HG03558 (cell line): ENCODE data around the gene HPGD.
A peak's percentile ranks its signal among the peaks of the same experiment; 100 is the strongest.

Experiments
- ATAC-seq: cut with Tn5 transposase; IDR thresholded peaks from one replicate; pipeline ENCODE4 v1.9.1; 2021; ENCODE audit warnings: moderate number of reproducible peaks; ENCODE audit not compliant: unreplicated experiment; ENCODE audit errors: extremely low read depth

Gene HPGD

DNA sequence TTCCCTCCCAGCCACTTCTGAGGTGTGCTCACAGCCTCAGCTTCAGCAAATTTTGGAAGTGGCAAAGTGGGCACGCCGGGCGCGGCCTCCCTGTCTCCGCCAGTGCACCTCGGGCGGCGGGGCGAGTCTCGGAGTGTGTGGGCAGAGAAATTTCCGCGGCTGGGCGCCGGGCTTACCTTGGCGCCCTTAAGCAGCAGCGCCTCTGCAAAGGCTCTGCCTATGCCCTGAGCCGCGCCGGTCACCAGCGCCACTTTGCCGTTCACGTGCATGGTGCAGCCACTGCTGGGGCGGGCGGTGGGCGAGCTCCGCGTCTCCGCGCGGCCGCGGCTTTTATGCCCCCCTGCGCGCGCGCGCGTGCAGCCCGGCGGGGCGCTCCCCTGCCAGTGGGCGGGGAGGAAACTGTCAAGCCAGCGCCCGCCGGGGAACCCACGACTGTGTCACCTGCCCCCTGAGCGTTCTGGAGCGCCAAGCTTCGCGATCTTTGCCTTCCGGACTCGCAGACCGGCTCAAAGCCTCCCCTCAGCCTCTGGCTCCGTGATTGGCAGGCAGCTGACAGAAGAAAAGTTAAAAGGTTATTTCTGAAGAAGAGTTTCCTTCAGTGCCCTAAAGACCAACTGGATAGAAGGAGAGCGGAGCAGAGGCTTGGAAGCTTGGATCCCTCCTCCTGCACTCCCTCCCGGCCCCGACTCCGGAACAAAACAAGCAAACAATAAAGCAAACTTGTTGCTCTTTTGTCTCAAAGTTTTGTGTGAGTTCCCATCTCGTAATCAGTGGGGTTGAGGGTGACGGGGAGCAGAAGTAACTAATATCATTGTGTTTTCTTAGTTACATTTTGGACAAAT is at the start of gene HPGD:
Gene HPGD, minus strand, starts transcription at position 306 of the 842 bp plus-strand sequence. Its CDS starts 37 bp downstream, at position 269.
- ATAC-seq, result peak; percentile 46

DNA sequence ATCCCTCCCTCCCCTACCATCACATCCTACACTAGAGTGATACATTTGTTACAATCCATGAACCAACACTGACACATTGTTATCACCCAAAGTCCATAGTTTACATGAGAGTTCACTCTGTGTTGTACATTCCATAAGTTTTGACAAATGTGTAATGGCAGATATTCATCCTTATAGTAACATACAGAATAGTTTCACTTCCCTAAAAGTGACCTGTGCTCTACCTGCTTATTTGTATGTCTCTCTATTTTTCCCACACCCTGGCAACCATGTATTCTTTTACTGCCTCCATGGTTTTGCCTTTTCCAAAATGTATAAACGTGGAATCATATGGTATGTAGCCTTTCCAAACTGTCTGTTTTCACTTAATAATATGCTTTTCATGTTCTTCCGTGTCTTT is 42.2 kb upstream of the HPGD start:
- no peak for ATAC-seq

DNA sequence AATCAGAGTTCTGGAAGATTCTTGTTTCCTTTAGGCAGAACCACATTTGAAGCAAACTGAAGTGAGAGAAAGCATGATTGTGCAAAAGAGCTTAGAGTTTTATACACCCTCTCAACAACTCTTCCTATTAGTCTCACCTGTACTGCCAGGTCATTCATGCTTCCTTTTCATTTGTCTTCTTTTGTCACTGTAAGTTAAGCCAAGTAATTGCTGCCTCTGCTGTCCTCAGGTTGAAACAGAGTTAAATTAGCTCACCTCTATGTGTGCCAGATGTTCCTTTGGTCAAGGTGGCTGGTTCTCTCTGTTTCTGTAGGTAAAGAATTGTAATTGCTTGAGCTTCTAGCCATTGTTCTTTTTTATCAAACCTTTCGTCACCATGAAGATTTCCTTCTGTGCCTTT is 41.1 kb upstream of the HPGD start:
- no peak for ATAC-seq

DNA sequence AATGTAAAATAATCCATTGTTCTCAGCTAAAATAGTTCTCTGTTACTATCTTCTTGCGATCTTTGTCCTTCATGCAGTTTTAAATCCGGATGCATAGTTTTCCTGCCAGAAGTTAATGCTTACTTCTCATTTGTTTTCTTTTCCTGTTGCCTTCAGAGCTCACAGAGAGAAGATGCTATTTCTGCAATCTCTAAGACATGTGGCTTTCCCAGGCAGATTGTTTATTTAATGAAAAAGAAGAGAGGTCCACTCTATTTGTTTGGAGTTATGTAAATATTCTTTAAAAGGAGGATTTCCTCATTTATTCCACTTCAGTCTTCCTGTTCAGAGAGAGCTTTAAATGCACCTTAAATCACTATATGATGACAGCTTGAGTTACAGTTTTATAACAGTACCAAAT is 39.3 kb upstream of the HPGD start:
- no peak for ATAC-seq

DNA sequence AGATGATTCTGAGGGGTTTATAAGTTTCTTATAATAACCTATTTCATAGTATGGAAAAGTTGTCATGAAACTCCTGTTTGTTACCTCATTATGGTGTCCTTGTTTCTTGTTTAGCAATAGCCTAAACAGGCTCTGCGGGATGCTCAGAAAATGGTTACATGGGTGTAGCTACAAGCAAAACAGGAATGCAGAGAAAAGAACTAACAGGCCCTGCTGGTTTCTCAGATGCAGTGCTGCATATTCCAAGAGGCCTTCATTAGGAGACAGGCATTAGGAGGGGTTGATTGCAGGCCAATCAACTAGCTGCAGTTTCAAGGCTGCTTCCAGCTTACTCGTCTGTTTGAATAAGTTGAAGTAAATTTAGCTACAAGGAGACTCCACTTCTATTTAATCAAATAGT is 37.6 kb upstream of the HPGD start:
- no peak for ATAC-seq

DNA sequence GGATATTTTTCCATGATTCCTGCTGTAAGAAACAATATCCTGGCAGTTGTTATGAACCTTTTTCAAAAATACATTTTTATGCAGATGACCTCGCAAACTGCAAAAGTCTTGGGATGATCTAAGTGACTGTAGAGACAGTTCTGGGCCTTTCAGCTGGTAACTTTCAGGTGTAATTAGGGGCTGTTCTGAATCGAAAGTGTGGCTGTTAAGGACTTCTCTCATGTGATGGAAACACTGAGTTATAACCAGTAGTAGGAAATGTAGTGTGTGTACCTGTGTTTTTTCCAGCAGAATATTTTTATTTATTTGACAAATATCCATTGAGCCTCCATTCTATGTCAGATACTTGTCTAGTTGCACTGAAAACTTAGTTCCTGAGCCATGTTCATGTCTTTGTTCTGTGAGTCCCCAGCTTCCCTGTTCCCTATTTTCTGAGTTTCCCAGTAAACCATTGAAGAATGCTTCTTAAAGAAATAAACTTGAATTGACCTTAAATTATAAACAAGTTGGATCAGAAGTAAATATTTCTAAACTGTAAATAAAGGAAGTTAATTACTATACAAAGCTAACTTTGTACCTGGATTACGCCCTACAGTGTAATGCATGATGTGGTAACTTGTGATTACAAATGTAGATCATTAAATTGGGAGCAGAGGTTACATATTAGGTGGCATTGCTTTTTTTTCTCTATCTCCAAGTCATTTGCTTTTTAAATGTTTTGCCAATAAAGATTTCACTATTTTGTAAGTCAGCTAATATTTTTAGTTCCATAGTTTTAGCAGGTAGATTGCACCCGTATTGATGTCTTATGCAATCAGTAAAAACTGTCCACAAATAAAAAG is 33.7 kb upstream of the HPGD start:
- no peak for ATAC-seq

DNA sequence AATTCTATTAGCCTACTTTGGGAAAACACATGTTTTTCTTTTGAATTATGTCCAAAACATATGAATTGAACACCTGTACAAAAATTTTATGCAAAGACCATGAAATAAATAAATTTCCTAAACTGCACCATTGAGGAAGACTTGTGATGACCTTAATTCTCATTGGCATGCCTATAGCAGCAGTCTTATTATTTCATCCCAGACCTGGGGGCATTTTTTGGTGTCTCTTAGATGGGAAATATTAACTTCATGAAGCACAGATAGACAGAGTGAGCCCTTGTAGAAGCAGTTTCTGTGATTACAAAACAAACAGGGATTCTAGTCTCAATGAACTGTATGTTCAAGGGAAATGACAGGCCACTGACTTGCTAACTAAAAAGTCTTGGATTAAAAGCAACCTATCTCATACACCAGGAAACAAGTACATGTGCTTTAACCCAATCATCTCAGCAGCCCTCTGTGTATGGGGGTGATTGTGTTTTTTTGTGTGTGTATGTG is 32.0 kb upstream of the HPGD start:
- no peak for ATAC-seq

DNA sequence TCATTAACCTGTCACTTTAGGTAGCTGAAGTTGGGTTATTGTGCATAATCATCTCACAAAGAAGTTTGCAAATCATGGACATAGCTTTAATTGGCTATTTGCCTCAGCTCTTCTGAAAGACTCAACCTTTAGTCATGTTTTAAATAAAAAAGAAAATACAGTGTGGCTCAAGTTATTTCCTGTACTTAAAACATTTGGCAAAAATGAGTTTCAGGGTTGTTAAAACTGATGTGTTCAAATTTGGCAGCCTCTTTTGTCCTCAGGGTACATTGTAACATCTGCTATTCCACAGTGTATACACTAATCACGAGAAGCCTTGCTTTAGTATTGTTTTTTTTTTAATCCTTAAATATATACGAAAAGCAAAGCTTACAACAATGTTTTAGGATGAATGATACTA is 31.5 kb upstream of the HPGD start:
- no peak for ATAC-seq

DNA sequence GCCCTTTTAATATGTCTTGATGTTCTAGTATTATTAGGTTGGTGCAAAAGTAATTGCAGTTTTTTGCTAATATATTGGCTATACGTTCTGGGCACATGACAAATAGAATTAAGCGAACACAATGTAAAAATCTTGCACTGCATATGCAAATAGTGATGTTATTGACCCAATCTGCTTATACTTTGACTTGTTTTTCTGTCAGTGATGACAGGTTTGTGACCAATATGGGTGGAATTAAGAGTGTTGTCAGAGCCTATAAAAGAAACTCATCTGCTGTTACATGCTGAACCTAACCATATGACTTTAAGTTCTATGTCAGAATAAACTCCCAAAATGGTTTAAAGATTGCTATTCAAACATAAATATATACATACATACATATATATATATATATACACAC is 30.7 kb upstream of the HPGD start:
- no peak for ATAC-seq

DNA sequence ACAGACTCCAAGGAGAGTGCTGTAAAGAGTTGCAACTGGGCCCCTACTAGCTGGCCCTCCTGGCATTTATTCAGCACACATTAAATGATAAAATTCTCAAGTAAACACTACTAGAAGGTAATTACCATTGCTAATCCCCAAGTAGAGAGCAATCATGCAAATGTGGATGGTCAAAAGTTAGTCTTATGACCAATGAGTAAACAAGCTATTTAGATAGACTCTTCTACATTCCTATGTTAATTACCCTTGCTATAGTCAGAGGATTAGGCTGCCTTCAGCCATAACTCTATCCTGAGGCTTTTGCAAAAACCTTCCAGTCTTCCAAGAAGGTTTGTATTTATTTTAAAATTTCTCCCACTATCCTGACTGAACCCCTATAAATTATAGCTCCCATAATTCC is 28.3 kb upstream of the HPGD start:
- ATAC-seq, result no peak

DNA sequence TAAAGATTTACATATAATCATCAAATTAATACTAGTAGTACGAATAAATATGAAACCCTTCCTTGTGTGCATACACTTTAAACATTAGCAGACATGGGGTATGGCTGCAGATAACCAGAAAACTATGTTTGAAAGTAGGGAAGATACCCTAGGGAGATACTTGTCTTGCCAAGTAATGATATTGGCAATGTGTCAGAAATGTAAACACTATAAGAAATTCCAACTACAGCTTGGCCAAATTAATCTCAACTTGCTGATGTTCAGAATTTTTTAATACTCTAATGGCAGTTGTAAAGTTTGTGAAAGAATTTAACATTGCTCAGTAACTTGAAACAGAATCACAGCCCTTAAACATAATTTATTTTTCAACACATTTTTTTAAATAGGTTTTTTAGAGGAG is 27.4 kb upstream of the HPGD start:
- ATAC-seq, result no peak

DNA sequence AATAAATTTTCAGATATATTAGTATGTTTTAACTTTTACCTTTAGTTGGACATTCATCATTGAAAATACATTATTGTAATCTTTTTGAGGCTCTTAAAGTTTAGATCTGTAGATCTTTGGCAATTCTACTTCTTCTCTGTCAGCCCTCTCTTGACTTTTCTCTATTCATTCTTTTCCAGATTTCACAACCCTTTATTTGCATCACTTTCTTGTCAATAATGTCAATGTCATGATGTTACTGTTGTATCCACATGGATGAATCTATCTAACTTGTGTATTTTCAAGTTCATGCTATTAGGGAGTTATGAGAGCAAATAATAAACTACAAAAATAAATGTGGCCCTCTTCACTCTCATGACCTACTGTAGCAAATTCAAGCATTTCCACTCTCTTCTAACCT is 23.0 kb upstream of the HPGD start:
- no peak for ATAC-seq

DNA sequence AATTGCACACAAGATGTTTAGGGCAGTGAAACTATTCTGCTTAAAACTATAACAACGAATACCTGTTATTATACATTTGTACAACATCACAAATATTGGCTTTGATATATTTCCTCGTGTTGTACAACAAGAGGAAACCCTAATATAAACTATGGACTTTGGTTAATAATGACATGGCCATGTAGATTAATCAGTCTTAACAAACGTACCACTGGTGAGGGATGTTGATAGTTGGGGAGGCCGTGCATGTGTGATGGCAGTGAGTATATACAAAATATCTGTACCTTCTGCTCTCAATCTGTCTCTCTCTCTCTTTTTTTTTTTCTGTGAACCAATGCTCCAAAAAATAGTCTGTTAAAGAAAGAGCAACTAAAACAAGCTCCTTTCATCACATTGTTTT is 22.2 kb upstream of the HPGD start:
- ATAC-seq, result no peak

DNA sequence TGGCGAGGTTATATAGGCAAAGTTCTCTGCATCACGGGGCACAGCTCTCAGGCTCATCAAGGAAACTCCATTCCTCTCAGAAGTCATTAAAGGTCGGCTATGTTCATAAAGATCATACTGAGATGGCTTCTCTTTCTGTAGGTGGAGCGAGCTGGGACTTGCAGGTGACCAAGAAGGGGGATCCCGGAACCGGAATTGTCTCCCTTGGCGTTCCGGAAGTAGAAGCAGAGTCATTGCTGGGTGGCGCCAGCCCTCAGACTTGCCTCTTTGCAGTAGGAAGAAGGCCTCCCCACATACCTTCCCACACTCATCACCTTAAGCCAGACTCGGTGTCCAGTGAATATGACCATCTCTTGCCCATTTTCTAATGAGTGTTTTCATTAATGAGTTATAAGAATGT is 17.9 kb upstream of the HPGD start:
- ATAC-seq, result no peak

DNA sequence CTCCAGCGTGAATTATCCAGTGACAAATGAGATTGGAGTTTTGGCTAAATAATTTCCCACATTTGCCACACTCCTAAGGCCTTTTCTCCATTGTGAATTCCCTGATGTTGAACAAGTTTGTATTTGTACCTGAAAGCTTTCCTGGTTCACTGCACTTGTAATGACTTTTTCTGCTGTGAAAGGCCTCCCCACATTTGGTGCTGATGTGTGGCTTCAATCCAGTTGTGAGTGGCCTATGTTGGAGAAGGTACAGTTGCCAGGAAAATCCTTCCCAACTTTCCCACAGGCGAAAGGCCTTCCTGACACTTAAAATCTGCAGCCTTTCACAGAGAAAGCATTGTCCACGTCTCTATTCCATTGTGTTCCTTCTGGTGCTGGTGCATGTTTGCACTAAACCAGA is 17.3 kb upstream of the HPGD start:
- ATAC-seq, result no peak

DNA sequence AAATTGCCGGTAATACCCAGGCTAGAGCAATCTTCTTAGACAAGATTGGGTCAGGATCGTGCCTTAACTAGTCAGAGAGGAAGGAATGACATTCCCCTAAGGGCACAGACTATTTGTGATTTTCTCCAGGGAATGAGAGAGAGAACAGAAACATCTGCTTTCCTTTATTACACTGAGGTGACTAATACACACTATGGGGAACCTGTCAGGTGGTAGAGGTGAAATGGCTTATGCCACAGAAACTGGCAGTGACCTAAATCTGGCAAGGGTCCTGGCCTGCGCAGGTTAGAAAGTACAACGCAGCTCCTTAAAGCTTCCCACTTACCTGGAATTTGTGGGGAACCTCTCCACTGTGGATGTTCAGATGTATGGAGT is 16.6 kb upstream of the HPGD start:
- ATAC-seq, result no peak

DNA sequence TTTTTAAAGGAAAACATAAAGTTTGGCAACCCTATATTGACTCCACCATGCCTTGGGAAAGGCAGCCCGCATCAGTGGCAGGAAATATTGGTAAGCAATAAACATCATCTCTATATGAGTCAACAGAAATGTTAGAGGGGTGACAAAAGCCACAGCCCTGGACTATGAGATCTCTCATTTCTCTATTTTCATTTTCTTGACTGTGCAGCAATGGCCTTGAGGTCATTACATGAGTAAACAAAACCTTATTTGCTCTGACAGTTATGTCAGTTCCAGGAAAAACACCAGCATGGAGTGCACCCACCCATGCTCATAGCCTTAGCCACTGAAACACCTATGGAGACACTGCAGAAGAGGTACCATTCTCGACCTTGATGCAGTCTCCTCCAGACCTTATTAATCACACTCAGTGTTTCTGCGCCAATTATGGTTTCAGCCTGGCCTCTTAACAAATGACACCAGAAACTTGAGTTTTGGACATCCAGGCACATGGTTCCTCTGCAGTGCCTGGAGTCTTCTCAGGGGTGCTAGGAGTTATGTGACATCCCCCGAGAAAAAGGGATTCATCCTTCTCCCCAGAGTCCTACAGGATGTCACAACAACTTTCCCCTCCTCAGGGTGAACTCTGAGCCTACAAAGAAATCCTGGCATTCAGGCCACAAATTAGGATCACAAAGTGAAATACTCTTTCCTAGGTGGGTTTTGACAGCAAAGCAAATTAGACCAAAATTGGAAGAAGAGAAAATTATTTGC is 16.0 kb upstream of the HPGD start:
- ATAC-seq, result peak; percentile 96

DNA sequence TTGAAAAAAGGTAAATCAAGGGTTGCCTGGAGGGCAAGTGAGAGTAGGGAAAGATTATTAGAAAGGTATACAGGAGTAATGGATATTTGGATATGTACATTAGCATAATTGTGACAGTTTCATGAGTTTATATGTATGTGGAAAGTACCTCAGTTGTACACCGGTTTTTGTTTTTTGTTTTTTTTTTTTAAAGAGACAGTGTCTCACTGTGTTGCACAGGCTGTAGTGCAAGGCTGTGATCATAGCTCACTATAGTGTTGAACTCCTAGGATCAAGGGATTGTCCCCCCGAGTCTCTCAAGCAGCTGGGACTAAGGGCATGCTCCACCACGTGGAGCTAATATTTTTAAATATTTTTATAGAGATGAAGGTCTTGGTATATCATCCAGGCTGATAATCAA is 15.3 kb upstream of the HPGD start:
- no peak for ATAC-seq

DNA sequence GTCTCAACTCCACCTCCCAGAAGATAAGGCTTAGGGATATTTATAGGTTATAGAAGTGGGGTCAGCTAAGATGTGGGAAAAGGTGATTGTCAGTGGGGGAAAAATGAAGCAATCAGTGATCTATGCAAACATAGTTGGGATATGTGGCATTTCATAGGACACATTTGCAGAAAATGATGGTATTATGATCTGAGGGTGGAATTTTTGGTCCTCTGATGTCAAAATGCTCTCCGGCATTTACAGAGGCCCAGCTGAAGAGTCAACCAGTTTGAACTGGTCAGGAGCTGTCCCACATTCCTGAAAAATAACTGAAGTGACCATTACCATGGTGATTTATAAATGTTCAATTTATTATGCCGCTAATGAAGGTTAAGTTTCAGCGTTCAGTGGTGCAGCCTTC is 12.2 kb upstream of the HPGD start:
- no peak for ATAC-seq

DNA sequence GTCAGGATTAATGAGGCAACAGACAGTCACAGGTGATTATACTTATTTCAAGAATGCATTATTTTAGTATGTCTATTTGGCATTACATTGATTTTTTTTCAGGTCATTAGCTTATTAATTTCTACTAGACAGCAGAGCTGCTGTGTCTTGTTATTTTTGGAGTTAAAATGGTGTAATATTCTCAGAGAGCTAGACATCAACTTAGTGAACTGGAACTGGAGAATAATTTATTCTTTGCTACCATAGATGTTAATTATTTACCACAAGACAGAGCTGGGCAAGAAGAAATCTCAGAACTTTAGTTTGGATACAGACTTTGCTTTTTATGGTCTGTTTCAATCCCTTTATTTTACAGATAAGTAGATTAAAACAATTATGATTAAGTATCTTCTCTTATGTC is 10.2 kb upstream of the HPGD start:
- no peak for ATAC-seq

DNA sequence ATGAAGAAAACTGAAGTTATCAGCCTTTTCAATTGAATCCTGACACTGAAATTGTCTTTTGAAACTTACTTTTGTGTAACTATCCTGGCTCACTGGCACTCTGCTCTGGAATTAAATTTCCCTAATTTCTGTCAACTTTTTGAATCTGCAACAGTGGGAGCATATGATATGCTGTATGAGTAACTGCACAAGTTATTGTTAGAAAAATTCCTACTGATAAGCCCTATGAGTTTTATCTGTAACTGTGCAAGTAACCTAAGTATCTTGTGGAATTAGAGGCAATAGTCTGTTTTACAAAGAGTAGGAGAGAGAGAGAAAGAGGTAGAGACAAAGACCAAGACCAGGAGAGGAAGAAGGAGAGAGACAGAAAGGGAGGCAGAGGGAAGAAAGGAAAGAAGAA is 9.2 kb upstream of the HPGD start:
- no peak for ATAC-seq
